Panc1 (cell line): ENCODE results near the gene RPE. TPM values are rescaled to one million over a fixed set of nuclear protein-coding genes. Genes with fewer than 3 reads are reported as not detected.

Source experiments
- ATAC-seq: fragments of 200-7000 bp; cut with Tn5 transposase; 2 replicates; pipeline ENCODE4 v1.9.1; 2020; ENCODE audit warnings: mild to moderate bottlenecking, moderate library complexity
- BruUV-seq: library from RNA; stranded (reverse); fragments of 400-500 nt; replicated peaks from 2 replicates; lab custom pipeline; 2021; lab: Mats Ljungman, UMichigan
- CTCF ChIA-PET: fragments of 300-600 bp; sonication (Branson Sonifier 250); formaldehyde crosslinking; loops from one replicate; lab custom pipeline; 2022; ENCODE audit warnings: antibody characterized with exemption; lab: Charles Lee
- POLR2A ChIA-PET: fragments of 300-600 bp; sonication (Branson Sonifier 250); formaldehyde crosslinking; loops from one replicate; lab custom pipeline; 2022; ENCODE audit warnings: antibody characterized with exemption; lab: Charles Lee
- DNase-seq: peaks from one replicate; pipeline ENCODE4 v3.0.0-alpha.2; 2010; ENCODE audit warnings: low read depth, low spot score
- H3K27ac ChIP-seq: 2 replicates; pipeline ENCODE4 v1.5.1; 2011; ENCODE audit warnings: mild to moderate bottlenecking, low read length, inconsistent platforms
- H3K27me3 ChIP-seq: fragments of 200-500 bp; sonication (Bioruptor generic); 2 replicates; pipeline ENCODE4 v1.6.0; 2014; ENCODE audit warnings: low read length, inconsistent platforms; ENCODE audit not compliant: control insufficient read depth, insufficient read depth
- H3K36me3 ChIP-seq: fragments of 200-500 bp; sonication (Bioruptor generic); 2 replicates; pipeline ENCODE4 v1.5.1; 2014; ENCODE audit warnings: inconsistent platforms, mild to moderate bottlenecking, low read length, moderate library complexity; ENCODE audit not compliant: control insufficient read depth, insufficient read depth
- H3K4me1 ChIP-seq: 2 replicates; pipeline ENCODE4 v1.5.1; 2011; ENCODE audit warnings: inconsistent platforms, mild to moderate bottlenecking, low read length, moderate library complexity; ENCODE audit not compliant: control insufficient read depth, insufficient read depth
- H3K4me3 ChIP-seq, 2 experiments: 2 replicates each; pipeline ENCODE4 v1.5.1; 2011 to 2012; ENCODE audit warnings: low read depth in 2 of 2, low read length in 2 of 2, mild to moderate bottlenecking in 2 of 2, inconsistent platforms in 1 of 2, moderate library complexity in 1 of 2
- H3K9me3 ChIP-seq: fragments of 200-500 bp; sonication (Bioruptor generic); 2 replicates; pipeline ENCODE4 v1.5.1; 2014; ENCODE audit warnings: low read depth, mild to moderate bottlenecking, inconsistent platforms, low read length, moderate library complexity; ENCODE audit not compliant: control insufficient read depth, insufficient read depth
- POLR2AphosphoS5 ChIP-seq: IDR thresholded peaks from 2 replicates; pipeline ENCODE4 v1.6.1; 2012; ENCODE audit warnings: mild to moderate bottlenecking, low read depth, low read length, moderate library complexity
- SIN3A ChIP-seq: IDR thresholded peaks from 2 replicates; pipeline ENCODE4 v1.6.1; 2012; ENCODE audit warnings: low read depth, mild to moderate bottlenecking, low read length, moderate library complexity, borderline replicate concordance; ENCODE audit not compliant: insufficient read depth
- TCF7L2 ChIP-seq: IDR thresholded peaks from 2 replicates; pipeline ENCODE4 v1.6.1; 2011; ENCODE audit warnings: mild to moderate bottlenecking, low read depth, low read length, inconsistent platforms
- in situ Hi-C: cut with HindIII; loops from 2 replicates; pipeline ENCODE4 v1.10.0; 2016; ENCODE audit warnings: low sequenced_read_pairs, low pct_unique_long_range_greater_than_20kb
- intact Hi-C: fragments of 100-400 bp; cut with micrococcal nuclease; formaldehyde crosslinking; loops from one replicate; pipeline ENCODE4 v1.10.0; 2022; ENCODE audit not compliant: unreplicated experiment
- total RNA-seq: library from RNA; stranded (reverse); gene quantifications from one replicate; pipeline ENCODE4 v1.2.1, GENCODE V29; 2021; ENCODE audit not compliant: unreplicated experiment
- TF ChIP-seq, protein P1 (sequence below), 2 experiments: IDR thresholded peaks; 2 replicates each; pipeline ENCODE4 v1.6.1; 2011 to 2012; ENCODE audit warnings: low read depth in 2 of 2, control low read depth in 1 of 2, low read length in 1 of 2, mild to moderate bottlenecking in 1 of 2, moderate library complexity in 1 of 2; ENCODE audit not compliant: insufficient read depth in 1 of 2
- TF ChIP-seq, protein P2 (sequence below): fragments of 450-650 bp; IDR thresholded peaks from 2 replicates; pipeline ENCODE4 v1.5.1; 2017; ENCODE audit warnings: mild to moderate bottlenecking

The RPE gene
- total RNA-seq, 1 experiment from 2014 or later = 100 TPM

DNA sequence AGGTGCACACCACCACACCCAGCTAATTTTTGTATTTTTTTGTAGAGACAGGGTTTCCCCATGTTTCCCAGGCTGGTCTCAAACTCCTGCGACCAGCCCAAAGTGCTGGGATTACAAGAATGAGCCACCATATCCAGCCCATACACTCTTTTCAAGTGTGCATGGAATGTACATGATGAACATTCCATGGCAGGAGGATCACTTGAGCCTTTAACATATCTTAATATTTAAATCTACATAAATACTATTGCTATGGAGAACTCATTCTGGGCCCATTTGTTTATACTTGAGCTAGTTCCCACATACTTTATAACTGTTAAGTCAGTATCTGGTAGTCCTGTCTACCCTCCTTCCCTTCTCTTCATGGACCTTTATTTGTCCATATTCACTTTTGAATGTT, 48.4 kb downstream of the RPE start:
- Histone ChIP-seq H3K4me3 (no peak overlapping the region), H3K4me1 (no peaks in the 10 kb centered on the region), H3K27ac (no peak overlapping the region), H3K36me3 (no peaks in the 10 kb centered on the region), H3K9me3 (no peaks in the 10 kb centered on the region), H3K27me3 (no peaks in the 10 kb centered on the region)
- DNase-seq (no peak), ATAC-seq (no peak)
- POLR2A ChIA-PET = no interaction called here
- no TSS peak for BruUV-seq
- CTCF ChIA-PET = no interaction called here
- in situ Hi-C loops = no loop called here
- TF ChIP-seq, protein P1, sequence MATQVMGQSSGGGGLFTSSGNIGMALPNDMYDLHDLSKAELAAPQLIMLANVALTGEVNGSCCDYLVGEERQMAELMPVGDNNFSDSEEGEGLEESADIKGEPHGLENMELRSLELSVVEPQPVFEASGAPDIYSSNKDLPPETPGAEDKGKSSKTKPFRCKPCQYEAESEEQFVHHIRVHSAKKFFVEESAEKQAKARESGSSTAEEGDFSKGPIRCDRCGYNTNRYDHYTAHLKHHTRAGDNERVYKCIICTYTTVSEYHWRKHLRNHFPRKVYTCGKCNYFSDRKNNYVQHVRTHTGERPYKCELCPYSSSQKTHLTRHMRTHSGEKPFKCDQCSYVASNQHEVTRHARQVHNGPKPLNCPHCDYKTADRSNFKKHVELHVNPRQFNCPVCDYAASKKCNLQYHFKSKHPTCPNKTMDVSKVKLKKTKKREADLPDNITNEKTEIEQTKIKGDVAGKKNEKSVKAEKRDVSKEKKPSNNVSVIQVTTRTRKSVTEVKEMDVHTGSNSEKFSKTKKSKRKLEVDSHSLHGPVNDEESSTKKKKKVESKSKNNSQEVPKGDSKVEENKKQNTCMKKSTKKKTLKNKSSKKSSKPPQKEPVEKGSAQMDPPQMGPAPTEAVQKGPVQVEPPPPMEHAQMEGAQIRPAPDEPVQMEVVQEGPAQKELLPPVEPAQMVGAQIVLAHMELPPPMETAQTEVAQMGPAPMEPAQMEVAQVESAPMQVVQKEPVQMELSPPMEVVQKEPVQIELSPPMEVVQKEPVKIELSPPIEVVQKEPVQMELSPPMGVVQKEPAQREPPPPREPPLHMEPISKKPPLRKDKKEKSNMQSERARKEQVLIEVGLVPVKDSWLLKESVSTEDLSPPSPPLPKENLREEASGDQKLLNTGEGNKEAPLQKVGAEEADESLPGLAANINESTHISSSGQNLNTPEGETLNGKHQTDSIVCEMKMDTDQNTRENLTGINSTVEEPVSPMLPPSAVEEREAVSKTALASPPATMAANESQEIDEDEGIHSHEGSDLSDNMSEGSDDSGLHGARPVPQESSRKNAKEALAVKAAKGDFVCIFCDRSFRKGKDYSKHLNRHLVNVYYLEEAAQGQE (IDR thresholded peaks at IDR 0.05; ENCODE audit: insufficient read depth in 1 of 2, low read depth in 2 of 2, low read length in 1 of 2) = no peak
- TF ChIP-seq SIN3A = no peak
- intact Hi-C loops = no loop called here

DNA sequence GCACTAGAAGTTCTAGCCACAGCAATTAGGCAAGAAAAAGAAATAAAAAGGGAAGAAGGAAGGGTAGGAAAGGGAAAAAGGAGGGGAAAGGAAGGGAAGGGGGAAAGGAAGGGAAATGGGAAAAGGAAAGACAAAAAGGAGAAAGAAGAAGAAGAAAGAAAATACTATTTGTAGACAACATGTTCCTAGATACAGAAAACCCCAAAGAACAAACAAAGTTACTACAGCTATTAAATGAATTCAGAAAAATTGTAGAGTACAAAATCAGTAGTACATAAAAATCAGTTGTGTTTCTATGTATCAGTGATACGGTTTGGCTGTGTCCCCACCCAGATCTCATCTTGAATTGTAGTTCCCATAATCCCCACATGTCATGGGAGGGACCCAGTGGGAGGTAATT, 52.3 kb downstream of the RPE start:
- TF ChIP-seq TCF7L2 (no peak), SIN3A (no peak), POLR2AphosphoS5 (no peak)
- TF ChIP-seq, protein P1 (IDR thresholded peaks at IDR 0.05; ENCODE audit: insufficient read depth in 1 of 2, low read depth in 2 of 2, low read length in 1 of 2) = no peak
- TF ChIP-seq, protein P2, sequence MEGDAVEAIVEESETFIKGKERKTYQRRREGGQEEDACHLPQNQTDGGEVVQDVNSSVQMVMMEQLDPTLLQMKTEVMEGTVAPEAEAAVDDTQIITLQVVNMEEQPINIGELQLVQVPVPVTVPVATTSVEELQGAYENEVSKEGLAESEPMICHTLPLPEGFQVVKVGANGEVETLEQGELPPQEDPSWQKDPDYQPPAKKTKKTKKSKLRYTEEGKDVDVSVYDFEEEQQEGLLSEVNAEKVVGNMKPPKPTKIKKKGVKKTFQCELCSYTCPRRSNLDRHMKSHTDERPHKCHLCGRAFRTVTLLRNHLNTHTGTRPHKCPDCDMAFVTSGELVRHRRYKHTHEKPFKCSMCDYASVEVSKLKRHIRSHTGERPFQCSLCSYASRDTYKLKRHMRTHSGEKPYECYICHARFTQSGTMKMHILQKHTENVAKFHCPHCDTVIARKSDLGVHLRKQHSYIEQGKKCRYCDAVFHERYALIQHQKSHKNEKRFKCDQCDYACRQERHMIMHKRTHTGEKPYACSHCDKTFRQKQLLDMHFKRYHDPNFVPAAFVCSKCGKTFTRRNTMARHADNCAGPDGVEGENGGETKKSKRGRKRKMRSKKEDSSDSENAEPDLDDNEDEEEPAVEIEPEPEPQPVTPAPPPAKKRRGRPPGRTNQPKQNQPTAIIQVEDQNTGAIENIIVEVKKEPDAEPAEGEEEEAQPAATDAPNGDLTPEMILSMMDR = no peak
- H3K36me3 ChIP-seq = no peaks in the 10 kb centered on the region
- intact Hi-C loops (no loop called here), in situ Hi-C loops (no loop called here)
- no peak overlapping the region for H3K27ac ChIP-seq
- no peaks in the 10 kb centered on the region for H3K27me3 ChIP-seq
- no TSS peak for BruUV-seq
- H3K9me3 ChIP-seq = no peaks in the 10 kb centered on the region
- H3K4me3 ChIP-seq = no peak overlapping the region
- POLR2A ChIA-PET = no interaction called here
- CTCF ChIA-PET = no interaction called here
- H3K4me1 ChIP-seq = no peaks in the 10 kb centered on the region
- DNase-seq (no peak), ATAC-seq (no peak)
